ENCODE data around the gene BSDC1. TPM values are rescaled to one million over a fixed set of nuclear protein-coding genes. Genes with fewer than 3 reads are reported as not detected.

Gene BSDC1
- total and polyA plus RNA-seq, 2 of the 13 experiments (the other 11 are each of a cell fraction or from before 2014, with no cell fraction given), result 40.3 to 64.2 TPM

- TF ChIP-seq REST (IDR thresholded peaks at IDR 0.05; ENCODE audit: borderline replicate concordance in 1 of 2, low read depth in 1 of 2, low read length in 2 of 2) (peak in 1 of 2 experiments; percentile 59; a peak in 2 of 4 replicates), ZFP90 (CRISPR knock-in tag; IDR thresholded peaks at IDR 0.05; ENCODE audit: borderline replicate concordance) (0 out of 2 replicates have a peak, but pooled peaks have one; percentile 65), TCF12 (IDR thresholded peaks at IDR 0.05) (no peak), TCF12 (CRISPR knock-in tag; IDR thresholded peaks at IDR 0.05) (peak; percentile 53), ZNF260 (CRISPR knock-in tag; IDR thresholded peaks at IDR 0.05; ENCODE audit: borderline replicate concordance, low read depth) (no peak), FOXO1 (CRISPR knock-in tag; IDR thresholded peaks at IDR 0.05) (no peak; the same call in 1 of the 2 replicates), ZSCAN12 (CRISPR knock-in tag; IDR thresholded peaks at IDR 0.05) (0 out of 2 replicates have a peak, but pooled peaks have one; percentile 37), KLF16 (CRISPR knock-in tag; IDR thresholded peaks at IDR 0.05) (peak in 1 of 2 experiments; percentile 53; a peak in 1 of 4 replicates), RBAK (CRISPR knock-in tag; IDR thresholded peaks at IDR 0.05) (no peak), ZNF614 (CRISPR knock-in tag; IDR thresholded peaks at IDR 0.05; ENCODE audit: borderline replicate concordance) (no peak; the same call in 1 of the 2 replicates), GATAD2A (CRISPR knock-in tag; IDR thresholded peaks at IDR 0.05) (peak; percentile 45), TFDP1 (CRISPR knock-in tag; IDR thresholded peaks at IDR 0.05; ENCODE audit: borderline replicate concordance) (peak; percentile 39; the same call in 1 of the 2 replicates), AGO2 (optimal IDR thresholded peaks at IDR 0.05; ENCODE audit: low read depth, low read length) (no peak), ZNF512B (CRISPR knock-in tag; IDR thresholded peaks at IDR 0.05; ENCODE audit: borderline replicate concordance) (no peak), ZNF619 (CRISPR knock-in tag; IDR thresholded peaks at IDR 0.05) (0 out of 2 replicates have a peak, but pooled peaks have one; percentile 34), POLR2AphosphoS2 (IDR thresholded peaks at IDR 0.05; ENCODE audit: low read depth, low read length) (no peak), TBX2 (CRISPR knock-in tag; IDR thresholded peaks at IDR 0.05; ENCODE audit: borderline replicate concordance) (no peak; the same call in 1 of the 2 replicates), ZFP36L1 (CRISPR knock-in tag; IDR thresholded peaks at IDR 0.05) (0 out of 2 replicates have a peak, but pooled peaks have one; percentile 35), SRSF4 (IDR thresholded peaks at IDR 0.05; ENCODE audit: low read depth, low read length, poor library complexity, severe bottlenecking) (peak; percentile 84), AKAP8 (CRISPR knock-in tag; IDR thresholded peaks at IDR 0.05) (no peak; the same call in 1 of the 2 replicates), ZNF660 (CRISPR knock-in tag; IDR thresholded peaks at IDR 0.05; ENCODE audit: borderline replicate concordance, low read depth) (no peak)
Observed at GRCh38 chr1:32335790-32336590, 58.3 kb downstream of the BSDC1 start, which contains the start of gene MARCKSL1 (continued).

All from HepG2 (cell line).